Measurements from ENCODE around the gene FOXJ3. TPM values are rescaled to one million over a fixed set of nuclear protein-coding genes. Genes with fewer than 3 reads are reported as not detected.

FOXJ3 gene
- total RNA-seq, 2 donors from 2014 or later: 30.6 to 62.0 TPM

- H3K9me3 ChIP-seq: no peaks in the 10 kb centered on the region
- ATAC-seq (ENCODE audit: insufficient number of reproducible peaks, low FRiP score, low read depth) (no peak), DNase-seq (ENCODE audit: low spot score) (no peak)
- H3K4me1 ChIP-seq (ENCODE audit: control insufficient read depth in 1 of 2, low read depth in 2 of 2): peaks cover 34 to 53% of the 10 kb centered on the region in 2 donors
- H3K27ac ChIP-seq: no peak overlapping the region
- H3K4me3 ChIP-seq: no peak overlapping the region
- TF ChIP-seq, protein P1, sequence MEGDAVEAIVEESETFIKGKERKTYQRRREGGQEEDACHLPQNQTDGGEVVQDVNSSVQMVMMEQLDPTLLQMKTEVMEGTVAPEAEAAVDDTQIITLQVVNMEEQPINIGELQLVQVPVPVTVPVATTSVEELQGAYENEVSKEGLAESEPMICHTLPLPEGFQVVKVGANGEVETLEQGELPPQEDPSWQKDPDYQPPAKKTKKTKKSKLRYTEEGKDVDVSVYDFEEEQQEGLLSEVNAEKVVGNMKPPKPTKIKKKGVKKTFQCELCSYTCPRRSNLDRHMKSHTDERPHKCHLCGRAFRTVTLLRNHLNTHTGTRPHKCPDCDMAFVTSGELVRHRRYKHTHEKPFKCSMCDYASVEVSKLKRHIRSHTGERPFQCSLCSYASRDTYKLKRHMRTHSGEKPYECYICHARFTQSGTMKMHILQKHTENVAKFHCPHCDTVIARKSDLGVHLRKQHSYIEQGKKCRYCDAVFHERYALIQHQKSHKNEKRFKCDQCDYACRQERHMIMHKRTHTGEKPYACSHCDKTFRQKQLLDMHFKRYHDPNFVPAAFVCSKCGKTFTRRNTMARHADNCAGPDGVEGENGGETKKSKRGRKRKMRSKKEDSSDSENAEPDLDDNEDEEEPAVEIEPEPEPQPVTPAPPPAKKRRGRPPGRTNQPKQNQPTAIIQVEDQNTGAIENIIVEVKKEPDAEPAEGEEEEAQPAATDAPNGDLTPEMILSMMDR (IDR thresholded peaks at IDR 0.05): no peak
- no peaks in the 10 kb centered on the region for H3K27me3 ChIP-seq (replicated peaks; ENCODE audit: insufficient read depth)
- no peaks in the 10 kb centered on the region for H3K36me3 ChIP-seq
Observed at GRCh38 chr1:42317308-42317707, 17.7 kb downstream of the FOXJ3 start.

DNA sequence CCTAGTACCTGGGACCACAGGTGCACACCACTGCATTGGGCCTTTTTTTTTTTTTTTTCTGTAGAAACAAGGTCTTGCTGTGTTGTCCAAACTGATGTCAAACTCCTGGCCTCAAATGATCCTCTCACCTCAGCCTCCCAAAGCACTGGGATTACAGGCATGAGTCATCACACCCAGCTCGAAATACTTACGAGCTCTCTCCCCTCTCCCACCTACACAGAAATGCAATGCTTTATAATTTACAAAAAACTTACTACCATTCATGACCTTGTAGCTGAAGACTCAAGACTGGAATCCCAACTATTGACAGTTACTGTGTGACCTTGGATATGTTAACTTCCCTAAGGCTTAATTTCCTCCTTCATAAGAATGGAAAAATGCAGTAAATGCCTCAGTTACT, 18.7 kb downstream of the FOXJ3 start:
- H3K36me3 ChIP-seq: no peaks in the 10 kb centered on the region
- no peak overlapping the region for H3K4me3 ChIP-seq
- H3K27me3 ChIP-seq (replicated peaks; ENCODE audit: insufficient read depth): no peaks in the 10 kb centered on the region
- no peaks in the 10 kb centered on the region for H3K9me3 ChIP-seq
- H3K4me1 ChIP-seq (ENCODE audit: control insufficient read depth in 1 of 2, low read depth in 2 of 2): peaks cover 30 to 54% of the 10 kb centered on the region in 2 donors
- TF ChIP-seq, protein P1 (IDR thresholded peaks at IDR 0.05): no peak
- no peak for ATAC-seq (ENCODE audit: insufficient number of reproducible peaks, low FRiP score, low read depth)
- no peak for DNase-seq (ENCODE audit: low spot score)
- no peak overlapping the region for H3K27ac ChIP-seq

GRCh38 chr1:42315500-42315899, 19.5 kb downstream of the FOXJ3 start:
- TF ChIP-seq, protein P1 (IDR thresholded peaks at IDR 0.05): no peak
- H3K36me3 ChIP-seq: no peaks in the 10 kb centered on the region
- H3K4me1 ChIP-seq (ENCODE audit: control insufficient read depth in 1 of 2, low read depth in 2 of 2): peaks cover 22 to 46% of the 10 kb centered on the region in 2 donors
- no peak overlapping the region for H3K27ac ChIP-seq
- no peak for ATAC-seq (ENCODE audit: insufficient number of reproducible peaks, low FRiP score, low read depth)
- no peaks in the 10 kb centered on the region for H3K9me3 ChIP-seq
- H3K27me3 ChIP-seq (replicated peaks; ENCODE audit: insufficient read depth): no peaks in the 10 kb centered on the region
- H3K4me3 ChIP-seq: no peak overlapping the region
- DNase-seq (ENCODE audit: low spot score): no peak

DNA sequence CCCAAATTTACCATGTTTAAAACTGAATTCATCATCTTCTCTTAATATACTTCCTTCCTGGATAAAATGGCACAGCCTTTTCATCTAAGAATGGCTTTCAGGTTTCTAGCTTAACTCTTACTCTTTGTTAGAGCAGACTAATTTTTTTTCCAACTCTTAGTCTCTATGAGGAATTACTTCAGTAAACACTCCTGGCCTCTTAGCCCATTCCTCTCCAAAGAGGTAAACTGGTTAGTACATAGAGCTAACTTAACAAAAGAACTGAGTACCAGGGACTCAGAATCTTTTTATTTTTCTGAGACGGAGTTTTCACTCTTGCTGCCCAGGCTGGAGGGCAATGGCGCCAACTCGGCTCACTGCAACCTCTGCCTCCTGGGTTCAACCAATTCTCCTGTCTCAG, 21.1 kb downstream of the FOXJ3 start:
- ATAC-seq (ENCODE audit: insufficient number of reproducible peaks, low FRiP score, low read depth) (no peak), DNase-seq (ENCODE audit: low spot score) (no peak)
- H3K4me3 ChIP-seq: no peak overlapping the region
- H3K36me3 ChIP-seq: no peaks in the 10 kb centered on the region
- H3K27me3 ChIP-seq (replicated peaks; ENCODE audit: insufficient read depth): no peaks in the 10 kb centered on the region
- no peak overlapping the region for H3K27ac ChIP-seq
- H3K9me3 ChIP-seq: no peaks in the 10 kb centered on the region
- peaks cover 13 to 30% of the 10 kb centered on the region in 2 donors for H3K4me1 ChIP-seq (ENCODE audit: control insufficient read depth in 1 of 2, low read depth in 2 of 2)
- TF ChIP-seq, protein P1 (IDR thresholded peaks at IDR 0.05): no peak

DNA sequence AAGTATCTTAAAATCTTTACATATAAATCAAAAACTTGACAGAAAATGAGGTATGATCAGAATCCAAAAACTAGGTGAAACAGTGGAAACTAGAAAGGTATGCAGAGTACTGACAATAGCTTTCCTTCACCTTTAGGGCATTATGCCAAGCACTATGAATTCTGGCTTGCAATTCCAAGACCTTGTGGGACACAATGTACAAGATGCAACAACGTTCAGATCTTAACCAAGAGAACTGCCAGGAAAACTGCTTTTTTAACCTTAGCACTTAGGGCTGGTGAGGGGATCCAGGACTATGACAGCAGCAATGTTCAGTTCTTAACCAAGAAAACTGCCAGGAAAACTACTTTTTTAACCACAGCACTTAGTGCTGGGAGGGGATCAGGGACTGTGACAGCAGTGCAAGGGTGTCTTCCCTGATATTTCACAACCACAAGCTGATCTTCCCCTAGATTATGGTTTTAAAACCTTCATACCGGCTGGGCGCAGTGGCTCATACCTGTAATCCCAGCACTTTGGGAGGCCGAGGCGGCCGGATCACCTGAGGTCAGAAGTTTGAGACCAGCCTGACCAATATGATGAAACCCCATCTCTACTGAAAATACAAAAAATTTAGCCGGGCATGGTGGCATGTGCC, 22.3 kb downstream of the FOXJ3 start:
- no peak overlapping the region for H3K4me3 ChIP-seq
- H3K9me3 ChIP-seq: no peaks in the 10 kb centered on the region
- H3K27me3 ChIP-seq (replicated peaks; ENCODE audit: insufficient read depth): no peaks in the 10 kb centered on the region
- peaks cover 9 to 22% of the 10 kb centered on the region in 2 donors for H3K4me1 ChIP-seq (ENCODE audit: control insufficient read depth in 1 of 2, low read depth in 2 of 2)
- no peak overlapping the region for H3K27ac ChIP-seq
- no peak for DNase-seq (ENCODE audit: low spot score)
- TF ChIP-seq, protein P1 (IDR thresholded peaks at IDR 0.05): no peak
- no peak for ATAC-seq (ENCODE audit: insufficient number of reproducible peaks, low FRiP score, low read depth)
- H3K36me3 ChIP-seq: no peaks in the 10 kb centered on the region

Measured in thoracic aorta (tissue), 2 donors.